A204.1 (cell line): Measurements from ENCODE around the gene PLEKHJ1.

ENCODE experiments used
- FAIRE-seq: peaks from 2 replicates; lab custom pipeline; 2012; peaks lifted over from hg19 to GRCh38; lab: Jason Lieb, UNC

The PLEKHJ1 gene

DNA sequence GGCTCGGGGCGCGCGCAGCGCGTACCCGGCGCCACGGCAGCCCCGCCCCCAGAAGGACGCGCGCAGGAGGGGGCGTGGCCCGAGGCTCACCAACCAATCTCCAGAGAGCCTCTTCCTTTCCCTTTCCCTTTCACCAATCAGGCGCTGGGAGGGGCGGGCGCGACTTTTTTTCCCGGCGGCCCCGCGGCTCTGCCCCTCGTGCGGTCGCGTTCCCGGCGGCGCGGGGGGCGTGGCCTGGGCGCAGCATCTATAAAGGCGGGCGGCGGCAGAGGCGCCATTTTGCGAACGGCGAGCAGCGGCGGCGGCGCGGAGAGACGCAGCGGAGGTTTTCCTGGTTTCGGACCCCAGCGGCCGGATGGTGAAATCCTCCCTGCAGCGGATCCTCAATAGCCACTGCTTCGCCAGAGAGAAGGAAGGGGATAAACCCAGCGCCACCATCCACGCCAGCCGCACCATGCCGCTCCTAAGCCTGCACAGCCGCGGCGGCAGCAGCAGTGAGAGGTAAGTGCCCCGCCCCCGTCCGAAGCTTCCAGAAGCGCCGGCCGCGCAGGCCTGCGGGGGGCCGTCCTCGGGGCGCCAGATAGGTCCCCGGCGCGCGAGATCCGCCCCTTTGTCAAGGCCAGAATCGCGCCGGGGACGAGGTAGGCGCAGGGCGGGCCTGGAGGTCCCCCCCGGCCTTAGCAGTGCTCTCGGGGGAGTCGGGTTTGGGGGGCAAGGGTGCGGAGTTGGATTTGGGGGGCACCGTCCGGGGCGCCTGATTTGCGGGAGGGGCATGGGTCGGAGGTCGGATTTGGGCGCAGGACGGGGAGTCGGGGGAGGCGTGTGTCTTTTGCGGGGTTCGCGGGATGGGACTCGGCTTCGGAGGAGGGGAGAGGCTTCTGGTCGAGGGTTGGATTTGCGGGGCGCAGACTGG lies 33.4 kb upstream of the PLEKHJ1 start:
- FAIRE-seq = no peak

- no peak for FAIRE-seq
Measured at GRCh38 chr19:2268861-2269243, 32.7 kb upstream of the PLEKHJ1 start.

DNA sequence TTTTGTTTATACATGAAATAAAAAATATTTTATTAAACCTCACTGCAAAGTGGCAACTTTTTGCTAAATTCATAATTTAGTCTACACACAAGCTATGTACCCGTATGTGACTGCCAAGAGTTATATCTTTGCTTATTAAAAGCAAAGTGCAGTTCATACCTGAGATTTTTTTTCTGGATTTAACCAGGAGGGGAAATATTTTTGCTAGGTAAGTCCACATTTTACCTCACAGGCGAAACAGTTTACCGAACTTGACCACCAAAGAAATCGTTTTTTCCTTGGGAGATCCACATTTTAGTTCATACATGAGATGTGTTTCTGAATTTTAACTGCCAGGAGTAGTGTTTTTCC lies 32.3 kb upstream of the PLEKHJ1 start:
- FAIRE-seq = no peak

DNA sequence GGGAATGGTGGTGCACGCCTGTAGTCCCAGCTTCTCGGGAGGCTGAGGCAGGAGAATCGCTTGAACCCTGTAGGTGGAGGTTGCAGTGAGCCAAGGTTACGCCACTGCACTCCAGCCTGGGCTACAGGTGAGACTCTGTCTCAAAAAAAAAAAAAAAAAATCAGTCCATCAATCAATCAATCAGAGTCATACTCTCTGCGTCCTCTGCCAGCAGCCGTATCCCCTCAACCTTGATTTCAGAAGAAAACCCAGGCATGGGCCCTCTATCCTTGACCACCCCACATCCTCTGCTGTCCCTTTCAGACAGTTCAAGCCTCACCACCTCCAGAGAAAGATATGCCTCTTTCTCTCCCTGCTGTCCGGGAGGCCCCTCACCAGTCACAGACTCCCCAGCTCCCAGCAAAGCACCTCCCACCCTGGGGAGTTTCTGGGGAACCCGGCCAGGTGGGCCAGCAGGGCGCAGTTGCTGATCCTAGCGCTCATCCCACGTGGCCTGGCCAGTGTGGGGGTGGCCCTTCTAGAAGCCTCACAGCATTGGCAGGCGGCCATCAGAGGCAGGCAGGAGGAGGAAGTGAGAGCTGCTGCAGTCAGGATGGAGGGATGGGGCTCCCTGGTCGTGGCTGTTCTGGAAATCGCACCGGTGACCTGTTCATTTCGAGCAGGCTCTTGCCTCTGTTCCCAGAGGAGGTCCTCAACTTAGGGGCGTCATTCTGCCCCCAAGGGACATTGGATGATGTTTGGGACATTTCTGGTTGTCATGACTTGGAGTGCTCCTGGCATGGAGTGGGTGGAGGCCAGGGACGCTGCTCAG lies 30.3 kb upstream of the PLEKHJ1 start:
- FAIRE-seq = no peak

- FAIRE-seq = no peak
Measured at GRCh38 chr19:2261438-2262172, 25.5 kb upstream of the PLEKHJ1 start.

GRCh38 chr19:2260341-2260805 lies 24.2 kb upstream of the PLEKHJ1 start:
- no peak for FAIRE-seq

DNA sequence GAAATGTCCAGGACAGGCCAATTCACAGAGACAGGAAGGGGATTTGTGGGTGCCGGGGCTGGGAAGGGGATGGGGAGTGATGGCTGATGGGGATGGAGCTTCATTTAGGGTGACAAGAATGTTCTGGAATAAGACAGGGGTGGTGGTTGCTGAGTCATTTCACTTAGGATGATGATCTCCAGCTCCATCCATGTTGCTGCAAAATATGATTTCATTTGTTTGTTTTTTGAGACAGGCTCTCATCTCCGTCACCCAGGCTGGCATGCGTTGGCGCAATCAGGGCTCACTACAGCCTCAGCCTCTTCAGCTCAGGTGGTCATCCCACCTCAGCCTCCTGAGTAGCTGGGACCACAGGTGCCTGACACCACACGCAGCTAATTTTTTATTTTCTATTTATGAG lies 23.2 kb upstream of the PLEKHJ1 start:
- no peak for FAIRE-seq

GRCh38 chr19:2255982-2256685 lies 20.0 kb upstream of the PLEKHJ1 start, which contains the start of gene JSRP1:
TSS of gene JSRP1 (minus strand) at chr19:2256417. CDS start at chr19:2255314, 1,103 bp downstream.
- FAIRE-seq = no peak

GRCh38 chr19:2255112-2255845 lies 19.1 kb upstream of the PLEKHJ1 start:
- no peak for FAIRE-seq

GRCh38 chr19:2254064-2254872 lies 18.1 kb upstream of the PLEKHJ1 start:
- no peak for FAIRE-seq

- FAIRE-seq = no peak
Measured at GRCh38 chr19:2253106-2254063, 17.3 kb upstream of the PLEKHJ1 start.

DNA sequence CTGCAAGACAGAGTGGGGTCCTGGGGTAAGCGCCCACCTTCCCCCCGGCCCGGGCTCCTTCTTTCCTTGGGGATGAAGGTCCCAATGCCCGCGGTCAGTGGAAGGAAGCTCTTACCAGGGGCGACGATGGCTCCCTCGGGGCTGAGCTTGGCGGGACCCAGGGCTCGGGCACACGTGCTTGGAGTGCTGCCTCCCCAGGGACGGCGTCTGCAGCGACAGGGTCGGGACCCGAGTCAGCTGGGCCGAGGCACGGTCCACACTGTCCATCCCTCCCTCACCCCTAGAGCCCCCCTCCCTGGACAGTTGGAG lies 16.6 kb upstream of the PLEKHJ1 start:
- FAIRE-seq = no peak

GRCh38 chr19:2252055-2252796 lies 16.1 kb upstream of the PLEKHJ1 start:
- FAIRE-seq = no peak

DNA sequence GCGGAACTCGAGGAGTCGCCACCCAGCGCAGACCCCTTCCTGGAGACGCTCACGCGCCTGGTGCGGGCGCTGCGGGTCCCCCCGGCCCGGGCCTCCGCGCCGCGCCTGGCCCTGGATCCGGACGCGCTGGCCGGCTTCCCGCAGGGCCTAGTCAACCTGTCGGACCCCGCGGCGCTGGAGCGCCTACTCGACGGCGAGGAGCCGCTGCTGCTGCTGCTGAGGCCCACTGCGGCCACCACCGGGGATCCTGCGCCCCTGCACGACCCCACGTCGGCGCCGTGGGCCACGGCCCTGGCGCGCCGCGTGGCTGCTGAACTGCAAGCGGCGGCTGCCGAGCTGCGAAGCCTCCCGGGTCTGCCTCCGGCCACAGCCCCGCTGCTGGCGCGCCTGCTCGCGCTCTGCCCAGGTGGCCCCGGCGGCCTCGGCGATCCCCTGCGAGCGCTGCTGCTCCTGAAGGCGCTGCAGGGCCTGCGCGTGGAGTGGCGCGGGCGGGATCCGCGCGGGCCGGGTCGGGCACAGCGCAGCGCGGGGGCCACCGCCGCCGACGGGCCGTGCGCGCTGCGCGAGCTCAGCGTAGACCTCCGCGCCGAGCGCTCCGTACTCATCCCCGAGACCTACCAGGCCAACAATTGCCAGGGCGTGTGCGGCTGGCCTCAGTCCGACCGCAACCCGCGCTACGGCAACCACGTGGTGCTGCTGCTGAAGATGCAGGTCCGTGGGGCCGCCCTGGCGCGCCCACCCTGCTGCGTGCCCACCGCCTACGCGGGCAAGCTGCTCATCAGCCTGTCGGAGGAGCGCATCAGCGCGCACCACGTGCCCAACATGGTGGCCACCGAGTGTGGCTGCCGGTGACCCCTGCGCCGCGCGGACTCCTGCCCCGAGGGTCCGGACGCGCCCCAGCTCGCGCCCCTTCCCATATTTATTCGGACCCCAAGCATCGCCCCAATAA lies 15.3 kb upstream of the PLEKHJ1 start:
- no peak for FAIRE-seq

- no peak for FAIRE-seq
Measured at GRCh38 chr19:2250766-2251105, 14.6 kb upstream of the PLEKHJ1 start.

- FAIRE-seq = no peak
Measured at GRCh38 chr19:2249880-2250765, 14.0 kb upstream of the PLEKHJ1 start.
